Spleen (tissue), 11 donors: Measurements from ENCODE around the gene STMN3. TPM values are rescaled to one million over a fixed set of nuclear protein-coding genes. Genes with fewer than 3 reads are reported as not detected.

Experiments used
- DNase-seq: peaks from one replicate; pipeline ENCODE4 v3.0.0-alpha.2; 2020
- H3K27ac ChIP-seq, 8 donors: fragments of 200-600 bp; sonication (generic) in 7 of 8; 1 replicate in 4 of 8; 2 replicates in 4 of 8; pipeline versions ENCODE4 v1.5.0 to v1.8.0; 2016 to 2021; ENCODE audit warnings: inconsistent platforms in 4 of 8, mild to moderate bottlenecking in 4 of 8, moderate library complexity in 1 of 8
- H3K27me3 ChIP-seq, 7 donors: fragments of 200-600 bp; sonication (generic) in 6 of 7; replicated peaks in 1 of 7; 1 replicate in 4 of 7; 2 replicates in 3 of 7; pipeline versions ENCODE4 v1.5.0 to v1.8.0; 2016 to 2021; ENCODE audit warnings: inconsistent platforms in 3 of 7, mild to moderate bottlenecking in 1 of 7
- H3K36me3 ChIP-seq, 6 donors: fragments of 200-600 bp; sonication (generic) in 5 of 6; 1 replicate in 4 of 6; 2 replicates in 2 of 6; pipeline versions ENCODE4 v1.5.0 to v1.8.0; 2016 to 2021; ENCODE audit warnings: inconsistent platforms in 2 of 6
- H3K4me1 ChIP-seq, 6 donors: fragments of 200-600 bp; sonication (generic) in 5 of 6; 1 replicate in 3 of 6; 2 replicates in 3 of 6; pipeline versions ENCODE4 v1.5.0 to v1.8.0; 2016 to 2021; ENCODE audit warnings: inconsistent platforms in 3 of 6
- H3K4me3 ChIP-seq, 8 donors: fragments of 200-600 bp; sonication (generic) in 7 of 8; 1 replicate in 4 of 8; 2 replicates in 4 of 8; pipeline versions ENCODE4 v1.5.0 to v1.8.0; 2016 to 2021; ENCODE audit warnings: inconsistent platforms in 4 of 8, mild to moderate bottlenecking in 4 of 8, moderate library complexity in 2 of 8
- H3K9me3 ChIP-seq, 8 donors: fragments of 200-600 bp; sonication (generic) in 7 of 8; 1 replicate in 4 of 8; 2 replicates in 4 of 8; pipeline versions ENCODE4 v1.5.0 to v1.8.0; 2016 to 2021; ENCODE audit warnings: inconsistent platforms in 4 of 8
- POLR2A ChIP-seq, 3 donors: fragments of 450-650 bp; IDR thresholded peaks; one replicate each; pipeline ENCODE4 v1.5.1; 2017; ENCODE audit warnings: antibody characterized with exemption in 3 of 3, mild to moderate bottlenecking in 1 of 3
- POLR2AphosphoS5 ChIP-seq, 3 donors: sonication (generic); formaldehyde crosslinking; IDR thresholded peaks; one replicate each; pipeline ENCODE4 v1.5.1; 2017; ENCODE audit warnings: antibody characterized with exemption in 3 of 3
- WGBS, 5 donors: extraction: QIAGEN DNeasy Blood & Tissue Kit in 3 of 5; methylation state at CpG; one replicate each; pipeline versions ENCODE4 v1.1.5 to v1.1.7; 2013 to 2018; 5-methylcytosine and 5-hydroxymethylcytosine counted together
- intact Hi-C: fragments of 100-400 bp; cut with DNase I; formaldehyde crosslinking; loops from one replicate; pipeline ENCODE4 v1.15.0; 2023; ENCODE audit warnings: low total_unique reads
- polyA plus RNA-seq, 3 donors: library from polyadenylated mRNA; stranded (reverse); fragments of 200-250 nt; gene quantifications; one replicate each; pipeline ENCODE4 v1.2.1, GENCODE V29; 2013
- total RNA-seq, 7 donors: library from RNA; depleted of rRNA in 3 of 7; stranded (reverse); fragments of >200 nt in 3 of 7; fragmentation: NEBNext Ultra II Directional in 4 of 7; extraction: Animal tissue kit (Norgen Biotek cat#: 25700) in 4 of 7; gene quantifications; one replicate each; pipeline versions ENCODE4 v1.1.0 to v1.2.1, GENCODE V29; 2016 to 2021
- TF ChIP-seq, protein P1 (sequence below), 11 experiments: fragments of 200-600 bp in 7 of 11; fragments of 450-650 bp in 4 of 11; sonication (generic) in 4 of 11; IDR thresholded peaks in 8 of 11; conservative IDR thresholded peaks in 3 of 11; 1 replicate in 7 of 11; 2 replicates in 4 of 11; pipeline versions ENCODE4 v1.4.0 to v1.8.0; 2016 to 2021; ENCODE audit warnings: antibody characterized with exemption in 11 of 11, inconsistent platforms in 4 of 11, mild to moderate bottlenecking in 1 of 11
- donor health status: healthy with polysubstance abuse.
- donor health status: DM: no; HTN: no; CAD: no; lungs with moderate emphysema.
- donor health status: DM: no; HTN: no; CAD: no.
- donor health status: Bipolar disorder and iron deficiency.
- donor health status: healthy.
- donor health status: DM: no; HTN: no; CAD: no.
- donor health status: DM: yes; HTN: yes; CAD: no.

STMN3 gene
- total and polyA plus RNA-seq, 10 donors: 16.1 to 57.0 (median 32.3) TPM

DNA sequence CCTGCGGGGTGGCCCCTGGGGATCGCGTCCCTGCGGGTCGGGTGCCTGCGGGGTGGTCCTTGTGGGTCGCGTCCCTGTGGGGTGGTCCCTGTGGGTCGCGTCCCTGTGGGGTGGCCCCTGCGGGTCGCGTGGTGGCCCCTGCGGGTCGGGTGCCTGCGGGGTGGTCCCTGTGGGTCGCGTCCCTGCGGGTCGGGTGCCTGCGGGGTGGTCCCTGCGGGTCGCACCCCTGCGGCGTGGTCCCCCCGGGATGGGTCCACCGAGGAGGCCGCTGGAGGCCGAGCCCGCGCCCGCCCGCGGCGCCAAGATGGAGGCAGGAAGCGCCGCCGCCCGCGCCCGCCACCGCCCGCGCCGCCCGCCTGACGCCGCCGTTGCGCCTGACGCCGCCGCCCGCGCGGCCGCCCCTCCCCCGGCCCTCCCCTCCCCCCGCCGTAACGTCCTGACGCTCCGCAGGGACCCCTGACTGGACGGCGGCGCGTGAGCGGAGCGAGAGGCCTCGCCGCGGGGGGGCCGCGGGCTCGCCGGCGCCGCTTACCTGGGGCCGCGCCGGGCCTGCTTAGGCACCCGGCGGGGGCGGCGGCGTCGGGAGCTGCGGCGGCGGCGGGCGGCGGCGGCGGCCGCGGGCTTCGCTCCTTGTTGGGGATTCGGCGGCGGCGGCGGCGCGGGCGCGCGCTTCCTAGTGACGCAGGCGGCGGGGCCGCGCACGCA, 26.6 kb downstream of the STMN3 start, which contains the start of gene GMEB2:
TSS of gene GMEB2 (minus strand) at position 678 of the 705 bp plus-strand sequence. CDS start 7,704 bp downstream, outside the sequence.
- peaks cover 18 to 82% (median 44%) of the 10 kb centered on the region in 6 donors for H3K4me1 ChIP-seq
- peak within 1 kb of the TSS; percentile 56 to 97 (median 85) for H3K4me3 ChIP-seq
- peak within 1 kb of the TSS; percentile 95 to 100 (median 98) for H3K27ac ChIP-seq
- no peaks in the 10 kb centered on the region for H3K9me3 ChIP-seq
- peak; percentile 95 for DNase-seq
- 0 to 1% (median 0%) methylated on average over 1 to 114 of the region's 114 CpGs for WGBS, 5 donors
- TF ChIP-seq, protein P1, sequence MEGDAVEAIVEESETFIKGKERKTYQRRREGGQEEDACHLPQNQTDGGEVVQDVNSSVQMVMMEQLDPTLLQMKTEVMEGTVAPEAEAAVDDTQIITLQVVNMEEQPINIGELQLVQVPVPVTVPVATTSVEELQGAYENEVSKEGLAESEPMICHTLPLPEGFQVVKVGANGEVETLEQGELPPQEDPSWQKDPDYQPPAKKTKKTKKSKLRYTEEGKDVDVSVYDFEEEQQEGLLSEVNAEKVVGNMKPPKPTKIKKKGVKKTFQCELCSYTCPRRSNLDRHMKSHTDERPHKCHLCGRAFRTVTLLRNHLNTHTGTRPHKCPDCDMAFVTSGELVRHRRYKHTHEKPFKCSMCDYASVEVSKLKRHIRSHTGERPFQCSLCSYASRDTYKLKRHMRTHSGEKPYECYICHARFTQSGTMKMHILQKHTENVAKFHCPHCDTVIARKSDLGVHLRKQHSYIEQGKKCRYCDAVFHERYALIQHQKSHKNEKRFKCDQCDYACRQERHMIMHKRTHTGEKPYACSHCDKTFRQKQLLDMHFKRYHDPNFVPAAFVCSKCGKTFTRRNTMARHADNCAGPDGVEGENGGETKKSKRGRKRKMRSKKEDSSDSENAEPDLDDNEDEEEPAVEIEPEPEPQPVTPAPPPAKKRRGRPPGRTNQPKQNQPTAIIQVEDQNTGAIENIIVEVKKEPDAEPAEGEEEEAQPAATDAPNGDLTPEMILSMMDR (IDR thresholded peaks at IDR 0.05 in 8 of 11, conservative IDR thresholded peaks at IDR 0.05 in 3 of 11): no peak
- TF ChIP-seq POLR2AphosphoS5 (IDR thresholded peaks at IDR 0.05) (peak in 2 of 3 donors; percentile 2 to 49), POLR2A (IDR thresholded peaks at IDR 0.05) (no peak)
- H3K36me3 ChIP-seq: peaks cover 0 to 4% (median 0%) of the 10 kb centered on the region in 6 donors
- intact Hi-C loops: no loop called here
- no peaks in the 10 kb centered on the region for H3K27me3 ChIP-seq

DNA sequence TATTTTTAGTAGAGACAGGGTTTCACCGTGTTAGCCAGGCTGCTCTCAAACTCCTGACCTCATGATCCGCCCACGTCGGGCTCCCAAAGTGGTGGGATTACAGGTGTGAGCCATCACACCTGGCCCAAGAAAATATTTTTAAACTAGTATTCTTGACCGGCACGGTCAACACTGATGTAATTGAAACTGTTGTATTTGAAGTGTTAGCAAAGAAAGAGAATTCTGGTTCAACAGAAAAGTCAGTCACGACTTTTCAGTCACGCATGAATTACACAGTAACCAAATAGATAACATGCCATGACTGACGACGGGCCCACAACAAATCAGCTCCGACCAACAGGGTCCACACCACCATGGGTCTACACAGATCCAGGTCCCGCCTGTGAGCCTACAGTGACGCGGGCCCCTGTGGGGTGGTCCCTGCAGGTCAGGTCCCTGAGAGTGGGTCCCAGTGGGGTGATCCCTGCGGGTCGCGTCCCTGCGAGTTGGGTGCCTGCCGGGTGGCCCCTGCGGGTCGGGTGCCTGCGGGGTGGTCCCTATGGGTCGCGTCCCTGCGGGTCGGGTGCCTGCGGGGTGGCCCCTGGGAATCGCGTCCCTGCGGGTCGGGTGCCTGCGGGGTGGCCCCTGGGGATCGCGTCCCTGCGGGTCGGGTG, 27.3 kb downstream of the STMN3 start:
- TF ChIP-seq POLR2A (IDR thresholded peaks at IDR 0.05): no peak
- no peak for TF ChIP-seq POLR2AphosphoS5 (IDR thresholded peaks at IDR 0.05)
- TF ChIP-seq, protein P1 (IDR thresholded peaks at IDR 0.05 in 8 of 11, conservative IDR thresholded peaks at IDR 0.05 in 3 of 11): no peak
- 14 to 26% (median 21%) methylated on average over 20 to 36 of the region's 36 CpGs for WGBS, 5 donors
- H3K4me3 ChIP-seq: peak overlapping the region; percentile 51 to 97 (median 70)
- peak overlapping the region; percentile 95 to 100 (median 98) for H3K27ac ChIP-seq
- H3K9me3 ChIP-seq: no peaks in the 10 kb centered on the region
- H3K4me1 ChIP-seq: peaks cover 15 to 78% (median 38%) of the 10 kb centered on the region in 6 donors
- intact Hi-C loops: no loop called here
- H3K27me3 ChIP-seq: no peaks in the 10 kb centered on the region
- H3K36me3 ChIP-seq: peaks cover 0 to 4% (median 0%) of the 10 kb centered on the region in 6 donors
- peak; percentile 91 for DNase-seq

DNA sequence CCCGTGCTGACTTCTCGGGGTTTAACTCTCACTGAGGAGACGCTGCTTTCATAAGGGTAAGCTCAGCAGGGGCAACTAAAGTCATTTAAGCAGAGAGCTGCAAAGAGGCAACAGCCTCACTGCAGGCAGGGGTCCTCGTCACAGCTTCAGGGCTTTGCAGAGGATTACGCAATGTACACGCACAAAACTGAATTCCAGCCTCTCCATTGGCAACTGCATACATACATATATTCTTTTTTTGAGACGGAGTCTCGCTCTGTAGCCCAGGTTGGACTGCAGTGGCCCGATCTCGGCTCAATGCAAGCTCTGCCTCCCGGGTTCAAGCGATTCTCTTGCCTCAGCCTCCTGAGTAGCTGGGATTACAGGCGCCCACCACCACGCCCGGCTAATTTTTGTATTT, 28.7 kb downstream of the STMN3 start:
- 84 to 91% (median 86%) methylated on average over 15 of the region's 15 CpGs for WGBS, 5 donors
- intact Hi-C loops: no loop called here
- H3K27me3 ChIP-seq: no peaks in the 10 kb centered on the region
- TF ChIP-seq POLR2AphosphoS5 (IDR thresholded peaks at IDR 0.05) (no peak), POLR2A (IDR thresholded peaks at IDR 0.05) (no peak)
- TF ChIP-seq, protein P1 (IDR thresholded peaks at IDR 0.05 in 8 of 11, conservative IDR thresholded peaks at IDR 0.05 in 3 of 11): no peak
- peaks cover 0 to 10% (median 2%) of the 10 kb centered on the region in 6 donors for H3K36me3 ChIP-seq
- peak overlapping the region in 1 of 8 donors; percentile 99 for H3K27ac ChIP-seq
- H3K4me3 ChIP-seq: no peak overlapping the region
- peaks cover 14 to 77% (median 30%) of the 10 kb centered on the region in 6 donors for H3K4me1 ChIP-seq
- DNase-seq: peak; percentile 63
- H3K9me3 ChIP-seq: no peaks in the 10 kb centered on the region

DNA sequence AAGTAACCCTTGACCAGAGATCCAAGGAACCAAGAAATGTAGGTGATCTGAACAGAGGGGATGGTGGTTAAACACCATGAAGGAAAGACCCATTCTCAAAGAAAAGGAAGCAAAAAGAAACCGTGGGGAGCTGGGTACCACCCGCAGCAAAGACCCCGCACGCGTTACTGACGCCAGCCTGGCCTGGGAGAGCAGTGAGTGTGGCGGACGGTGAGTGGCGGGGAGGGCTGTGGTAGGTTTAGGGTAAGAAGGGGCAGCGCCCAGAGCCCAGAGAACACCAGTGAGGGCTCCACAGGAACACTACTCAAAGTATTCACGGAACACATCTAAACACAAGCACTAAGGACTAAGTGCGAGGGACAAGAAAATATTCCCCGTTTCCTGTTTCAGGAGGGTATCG, 30.5 kb downstream of the STMN3 start:
- no peak overlapping the region for H3K4me3 ChIP-seq
- intact Hi-C loops: no loop called here
- peak; percentile 58 for DNase-seq
- TF ChIP-seq POLR2AphosphoS5 (IDR thresholded peaks at IDR 0.05) (no peak), POLR2A (IDR thresholded peaks at IDR 0.05) (no peak)
- TF ChIP-seq, protein P1 (IDR thresholded peaks at IDR 0.05 in 8 of 11, conservative IDR thresholded peaks at IDR 0.05 in 3 of 11): no peak
- peaks cover 6 to 66% (median 14%) of the 10 kb centered on the region in 6 donors for H3K4me1 ChIP-seq
- 90 to 94% (median 93%) methylated on average over 14 of the region's 14 CpGs for WGBS, 5 donors
- H3K27ac ChIP-seq: no peak overlapping the region
- H3K27me3 ChIP-seq: no peaks in the 10 kb centered on the region
- peaks cover 0 to 27% (median 19%) of the 10 kb centered on the region in 6 donors for H3K36me3 ChIP-seq
- H3K9me3 ChIP-seq: no peaks in the 10 kb centered on the region
